ENCODE results near the gene PCNP.
"Not testable (repeated sequence)": the region's sequence is repeated elsewhere in the genome, so short reads cannot be mapped to it uniquely, and the experiment has no call there.

PCNP gene

DNA sequence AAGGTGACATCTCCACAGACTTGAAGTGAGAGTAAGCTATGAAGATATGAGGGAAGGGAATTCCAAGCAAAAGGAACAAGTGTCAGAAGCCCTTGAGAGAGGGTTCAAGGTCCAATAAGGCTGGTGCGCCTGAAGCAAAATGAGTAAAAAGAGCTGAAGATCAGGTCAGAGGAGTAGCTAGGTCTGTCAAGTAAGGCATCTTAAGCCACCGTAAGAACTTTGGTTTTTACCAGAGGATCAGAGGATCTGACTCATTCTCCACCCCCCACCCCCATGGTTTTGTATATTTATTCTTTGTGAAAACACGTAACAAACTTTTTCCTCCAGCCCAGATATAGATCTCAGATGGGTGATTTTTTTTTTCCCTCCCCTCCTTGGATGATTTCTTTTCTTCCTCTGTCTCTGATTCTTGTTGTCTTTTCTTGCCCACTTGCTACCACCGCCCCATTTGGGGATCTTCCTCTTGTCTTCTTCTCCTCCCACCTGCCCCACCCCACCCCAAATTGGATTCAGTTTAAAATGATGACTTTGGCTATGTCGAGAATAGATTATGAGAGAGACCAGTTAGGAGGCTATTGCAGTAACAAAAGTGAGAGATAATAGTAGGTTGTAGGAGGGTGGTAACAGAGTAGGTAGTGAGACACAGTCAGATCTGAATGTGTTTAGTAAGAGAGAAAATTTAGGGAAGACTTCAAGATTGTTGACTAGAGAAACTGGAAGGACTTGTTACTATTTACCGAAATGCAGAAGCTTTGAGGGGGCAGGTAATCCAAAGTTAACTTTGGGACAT lies 6.3 kb upstream of the PCNP start:
- DNase-seq (ENCODE audit: low read depth, low spot score): no peak

DNA sequence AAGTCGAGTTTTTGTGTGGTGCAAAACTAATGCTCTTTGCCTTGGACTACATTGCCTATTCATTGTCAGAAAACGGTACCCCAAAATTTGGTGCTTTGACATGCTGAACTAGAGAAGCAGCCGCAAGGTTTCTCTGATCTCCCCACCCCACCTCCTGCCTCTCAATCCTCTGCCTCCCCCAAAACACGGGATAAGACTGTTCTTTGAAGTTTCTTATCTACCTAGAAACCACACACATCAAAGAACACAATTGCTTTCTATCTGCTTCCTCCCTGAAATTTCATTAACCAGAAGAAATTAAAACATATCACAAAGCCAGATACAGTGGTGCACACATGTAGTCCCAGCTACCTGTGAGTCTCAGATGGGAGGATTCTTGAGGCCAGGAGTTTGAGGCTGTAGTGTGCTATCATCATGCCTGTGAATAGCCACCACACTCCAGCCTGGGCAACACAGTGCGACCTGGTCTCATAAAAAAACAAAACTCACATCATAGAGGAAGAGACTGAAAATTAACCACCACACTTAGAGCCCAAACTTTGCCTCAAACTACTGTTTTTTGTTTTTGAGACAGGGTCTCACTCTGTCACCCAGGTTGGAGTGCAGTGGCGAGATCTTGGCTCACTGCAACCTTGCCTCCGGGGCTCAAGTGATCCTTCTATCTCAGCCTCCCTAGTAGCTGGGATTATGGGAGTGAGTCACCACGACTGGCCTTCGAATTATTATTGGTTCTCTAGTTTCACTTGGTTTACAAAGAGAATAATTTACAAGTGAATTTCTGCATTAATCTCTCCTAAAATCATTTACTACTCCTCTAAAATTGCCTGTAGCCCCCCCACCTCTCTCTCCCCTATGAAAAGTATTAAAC lies 2.7 kb upstream of the PCNP start:
- DNase-seq (ENCODE audit: low read depth, low spot score): no peak

- peak; percentile 78 for DNase-seq (ENCODE audit: low read depth, low spot score)
These were observed 570 bp downstream of the PCNP start for GRCh38 chr3:101574388-101575112.

GRCh38 chr3:101577286-101577685 lies 3.3 kb downstream of the PCNP start:
- DNase-seq (ENCODE audit: low read depth, low spot score): no peak

- no peak for DNase-seq (ENCODE audit: low read depth, low spot score)
These were observed 14.6 kb downstream of the PCNP start for GRCh38 chr3:101588616-101589015.

- no peak for DNase-seq (ENCODE audit: low read depth, low spot score)
These were observed 17.1 kb downstream of the PCNP start for GRCh38 chr3:101591071-101591470.

- DNase-seq (ENCODE audit: low read depth, low spot score): no peak
These were observed 28.8 kb downstream of the PCNP start for GRCh38 chr3:101602731-101603130.

DNA sequence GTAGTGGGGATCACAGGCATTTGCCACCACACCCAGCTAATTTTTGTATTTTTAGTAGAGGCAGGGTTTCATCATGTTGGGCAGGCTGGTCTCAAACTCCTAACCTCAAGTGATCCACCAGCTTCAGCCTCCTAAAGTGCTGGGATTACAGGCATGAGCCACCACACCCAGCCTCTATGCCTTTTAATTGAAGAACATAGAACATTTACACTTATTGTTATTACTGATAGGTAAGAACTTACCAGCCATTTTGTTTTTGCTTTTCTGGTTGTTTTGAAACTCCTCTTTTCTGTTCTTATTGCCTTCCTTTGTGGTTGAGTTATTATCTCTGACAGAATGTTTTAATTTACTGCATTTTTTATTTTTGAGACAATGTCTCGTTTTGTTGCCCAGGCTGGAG lies 29.2 kb downstream of the PCNP start:
- DNase-seq (ENCODE audit: low read depth, low spot score): no peak

DNA sequence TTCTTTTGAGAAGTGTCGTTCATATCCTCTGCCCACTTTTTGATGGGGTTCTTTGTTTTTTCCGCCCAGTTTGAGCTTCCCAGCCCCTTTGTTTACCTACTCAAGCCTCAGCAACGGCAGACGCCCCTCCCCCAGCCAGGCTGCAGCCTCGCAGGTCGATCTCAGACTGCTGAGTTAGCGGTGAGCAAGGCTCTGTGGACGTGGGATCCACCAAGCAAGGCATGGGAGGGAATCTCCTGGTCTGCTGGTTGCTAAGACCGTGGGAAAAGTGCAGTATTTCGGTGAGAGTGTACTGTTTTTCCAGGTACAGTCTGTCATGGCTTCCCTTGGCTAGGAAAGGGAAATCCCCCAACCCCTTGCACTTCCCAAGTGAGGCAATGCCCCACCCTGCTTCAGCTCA lies 31.4 kb downstream of the PCNP start:
- DNase-seq (ENCODE audit: low read depth, low spot score): peak; percentile 25

DNA sequence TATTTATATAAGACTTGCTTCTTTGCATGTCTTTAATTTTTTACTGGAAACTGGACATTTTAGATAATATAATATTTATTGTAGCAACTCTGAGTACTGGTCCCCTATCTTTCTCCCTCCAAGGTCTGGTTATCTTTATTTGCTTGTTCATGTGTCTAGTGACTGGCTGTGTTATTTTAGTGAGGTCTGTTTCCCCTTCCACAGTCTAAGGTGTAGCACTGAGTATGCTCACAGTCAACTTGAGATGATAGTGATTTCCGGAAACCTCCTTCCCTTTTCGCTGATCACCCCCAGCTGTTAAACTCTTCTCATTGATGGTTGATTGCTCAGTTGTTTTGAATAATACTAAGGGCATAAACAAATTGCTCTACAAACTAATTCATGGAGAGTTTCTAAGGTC lies 37.0 kb downstream of the PCNP start:
- DNase-seq (ENCODE audit: low read depth, low spot score): no peak

DNA sequence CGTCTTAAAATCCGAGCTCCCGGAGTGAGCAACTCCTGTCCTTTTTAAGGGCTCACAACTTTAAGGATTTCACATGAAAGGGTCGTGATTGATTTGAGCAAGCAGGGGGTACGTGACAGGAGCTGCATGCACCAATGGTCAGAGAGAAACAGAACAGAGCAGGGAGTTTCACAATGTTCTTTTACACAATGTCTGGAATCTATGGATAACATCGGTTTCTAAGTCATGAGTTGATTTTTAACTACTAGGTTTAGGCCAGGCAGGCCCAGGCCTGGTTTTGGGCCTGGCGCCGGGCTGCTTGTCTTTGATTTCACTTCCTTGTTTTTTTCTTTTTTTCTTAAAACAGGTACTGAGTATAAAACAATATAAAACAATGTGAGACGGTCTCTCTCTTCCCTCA lies 39.0 kb downstream of the PCNP start:
- not testable (repeated sequence) for DNase-seq (ENCODE audit: low read depth, low spot score)

DNA sequence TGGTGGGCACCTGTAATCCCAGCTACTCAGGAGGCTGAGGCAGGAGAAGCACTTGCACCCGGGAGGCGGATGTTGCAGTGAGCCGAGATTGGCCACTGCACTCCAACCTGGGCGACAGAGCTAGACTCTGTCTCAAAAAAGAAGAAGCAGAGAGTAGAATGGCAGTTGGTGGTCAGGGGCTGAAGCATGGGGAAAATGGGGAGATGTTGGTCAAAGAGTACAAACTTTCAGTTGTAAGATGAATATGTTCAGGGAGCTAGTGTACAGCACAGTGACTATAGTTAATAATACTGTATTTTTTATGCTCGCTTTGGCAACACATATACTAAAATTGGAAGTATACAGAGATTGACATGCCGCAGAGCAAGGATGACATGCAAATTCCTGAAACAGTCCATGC lies 41.5 kb downstream of the PCNP start:
- DNase-seq (ENCODE audit: low read depth, low spot score): no peak

- DNase-seq (ENCODE audit: low read depth, low spot score): no peak
These were observed 43.5 kb downstream of the PCNP start for GRCh38 chr3:101617478-101617877.

DNA sequence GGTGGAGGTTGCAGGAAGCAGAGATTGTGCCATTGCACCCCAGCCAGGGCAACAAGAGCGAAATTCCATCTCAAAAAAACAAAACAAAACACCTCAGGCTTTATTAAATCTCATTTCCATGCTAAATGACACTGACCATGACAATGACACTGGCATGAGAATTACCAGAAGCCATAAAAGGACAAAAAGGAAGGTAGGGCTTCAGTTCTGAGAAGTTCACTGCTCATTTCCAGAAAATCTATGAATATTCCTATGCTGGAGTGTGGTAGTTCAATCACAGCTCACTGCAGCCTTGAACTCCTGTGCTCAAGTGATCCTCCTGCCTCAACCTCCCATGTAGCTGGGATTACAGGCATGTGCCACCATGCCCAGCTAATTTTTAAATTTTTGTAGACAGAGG lies 44.7 kb downstream of the PCNP start:
- no peak for DNase-seq (ENCODE audit: low read depth, low spot score)

DNA sequence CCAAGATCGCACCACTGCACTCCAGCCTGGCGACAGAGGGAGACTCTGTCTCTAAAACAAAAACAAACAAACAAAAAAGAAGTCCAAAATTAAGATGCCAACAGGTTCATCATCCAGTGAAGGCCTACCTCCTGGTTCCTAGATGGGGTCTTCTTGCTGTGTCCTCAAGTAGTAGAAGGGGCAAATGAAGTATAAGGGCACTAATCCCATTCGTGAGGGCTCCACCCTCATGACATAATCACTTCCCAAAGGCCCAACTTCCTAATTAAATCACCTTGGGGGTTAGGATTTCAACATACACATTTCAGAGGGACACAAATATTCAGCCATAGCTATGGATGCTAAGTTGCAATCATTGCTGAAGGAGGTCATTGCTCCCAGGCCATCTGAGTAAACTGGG lies 45.8 kb downstream of the PCNP start:
- DNase-seq (ENCODE audit: low read depth, low spot score): no peak

DNA sequence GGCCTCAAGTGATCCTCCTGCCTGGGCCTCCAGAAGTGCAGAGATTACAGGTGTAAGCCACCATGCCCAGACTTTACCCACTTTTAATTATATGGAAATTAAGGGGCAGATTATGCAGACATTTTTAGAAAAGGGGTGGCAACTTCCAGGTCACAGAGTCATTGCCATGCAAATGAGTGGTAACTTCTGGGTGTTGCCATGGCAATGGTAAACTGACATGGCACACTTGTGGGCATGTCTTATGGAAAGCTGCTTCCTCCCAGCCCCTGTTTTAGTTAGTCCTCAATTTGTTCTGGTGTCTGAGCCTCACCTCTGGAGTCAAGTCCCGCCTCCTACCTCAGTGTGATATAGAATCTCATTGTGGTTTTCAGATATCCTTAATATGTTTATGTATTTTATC lies 49.7 kb downstream of the PCNP start:
- no peak for DNase-seq (ENCODE audit: low read depth, low spot score)

- no peak for DNase-seq (ENCODE audit: low read depth, low spot score)
These were observed 50.9 kb downstream of the PCNP start for GRCh38 chr3:101624857-101625256.

- no peak for DNase-seq (ENCODE audit: low read depth, low spot score)
These were observed 51.9 kb downstream of the PCNP start for GRCh38 chr3:101625879-101626278.

DNA sequence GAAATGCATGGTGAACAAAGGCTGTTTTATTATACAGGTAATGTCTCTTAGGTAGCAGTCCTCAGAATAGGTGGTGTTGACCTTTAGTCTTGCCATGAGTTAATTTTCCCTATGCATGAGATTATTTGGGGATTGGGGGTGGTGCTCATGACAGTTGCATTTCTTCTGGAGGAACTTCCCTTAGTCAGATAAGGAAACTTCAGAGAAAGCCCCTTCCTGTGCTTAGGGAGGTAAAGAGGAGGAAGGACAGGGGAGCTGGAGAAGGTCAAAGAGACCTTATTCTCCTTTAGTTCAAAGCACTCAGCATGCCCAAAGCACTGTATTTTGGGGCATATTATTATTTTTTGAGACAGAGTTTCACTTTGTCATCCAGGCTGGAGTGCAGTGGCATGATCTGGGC lies 55.2 kb downstream of the PCNP start:
- DNase-seq (ENCODE audit: low read depth, low spot score): no peak

DNA sequence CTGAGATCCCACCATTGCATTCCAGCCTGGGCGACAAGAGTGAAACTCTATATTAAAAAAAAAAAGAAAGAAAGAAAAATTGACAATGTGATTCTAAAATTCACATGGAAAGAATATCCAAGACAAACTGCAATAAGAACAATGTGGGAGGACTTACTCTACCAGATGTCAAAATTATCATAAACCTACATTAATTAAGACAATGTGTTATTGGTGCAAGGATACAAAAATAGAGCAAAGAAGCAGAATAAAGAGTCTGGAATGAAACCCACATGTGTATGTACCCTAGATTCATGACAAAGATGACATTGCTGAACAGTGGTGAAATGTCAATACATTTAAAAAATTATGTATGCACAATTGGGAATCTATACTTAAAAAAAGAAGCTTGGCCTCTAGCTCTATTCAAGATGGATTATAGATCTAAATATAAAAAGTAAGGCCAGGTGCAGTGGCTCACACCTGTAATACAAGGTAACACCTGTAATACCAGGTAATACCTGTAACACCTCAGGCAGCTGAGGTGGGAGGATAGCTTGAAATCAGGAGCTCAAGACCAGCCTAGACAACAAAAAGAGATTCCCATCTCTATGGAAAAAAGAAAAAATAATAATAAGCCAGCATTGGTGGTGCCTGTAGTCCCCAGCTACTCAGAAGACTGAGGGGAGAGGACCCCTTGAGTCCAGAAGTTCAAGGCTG lies 57.3 kb downstream of the PCNP start:
- DNase-seq (ENCODE audit: low read depth, low spot score): no peak

GRCh38 chr3:101631959-101632358 lies 58.0 kb downstream of the PCNP start:
- not testable (repeated sequence) for DNase-seq (ENCODE audit: low read depth, low spot score)

DNA sequence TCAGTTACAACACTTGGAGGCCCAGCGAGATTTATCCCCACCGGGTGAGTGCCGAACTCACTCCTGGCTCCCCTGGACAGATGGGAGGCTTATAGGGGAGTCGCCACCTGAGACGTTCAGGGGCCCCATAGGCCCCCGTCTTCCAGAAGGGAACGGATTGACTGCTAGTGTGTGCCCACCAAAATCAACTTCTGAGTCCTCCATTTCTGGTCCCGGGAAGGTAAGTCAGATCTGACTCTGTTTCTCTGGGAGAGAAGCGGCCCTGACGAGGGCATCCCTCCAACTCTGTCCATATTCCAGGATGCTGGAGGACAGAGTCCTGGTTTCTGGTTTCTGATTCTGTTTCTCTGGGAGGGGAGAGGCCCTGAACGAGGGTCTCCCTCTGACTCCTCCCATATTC lies 58.6 kb downstream of the PCNP start:
- no peak for DNase-seq (ENCODE audit: low read depth, low spot score)
